ENCODE measurements around the gene ZDHHC14. TPM values are rescaled to one million over a fixed set of nuclear protein-coding genes. Genes with fewer than 3 reads are reported as not detected.
A peak's percentile ranks its signal among the peaks of the same experiment; 100 is the strongest.

ZDHHC14 gene
- total RNA-seq, 1 experiment from 2014 or later = 4.9 TPM

DNA sequence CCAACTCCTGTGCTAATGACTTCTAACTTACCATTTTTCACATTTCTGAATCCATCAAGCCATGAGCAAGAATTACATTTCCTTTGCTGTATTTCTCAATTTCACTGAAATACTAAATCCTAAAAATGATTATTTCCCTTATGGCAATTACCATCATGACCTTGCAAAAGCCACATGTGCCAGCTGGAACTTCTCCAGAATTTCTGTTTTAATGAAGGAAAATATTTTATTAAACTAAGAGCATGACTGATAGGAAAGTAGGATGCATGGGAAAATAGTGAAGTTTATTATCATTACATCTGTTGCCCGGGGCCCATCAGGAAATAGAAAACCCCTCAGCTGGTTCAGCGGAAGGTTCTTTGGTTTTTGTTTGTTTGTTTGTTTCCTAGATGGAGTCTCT, 43.2 kb upstream of the ZDHHC14 start:
- no peak overlapping the region for H2AFZ ChIP-seq (ENCODE audit: low read length)
- CTCF ChIA-PET = no interaction called here
- no peak for DNase-seq
- TF ChIP-seq EZH2phosphoT487 (IDR thresholded peaks at IDR 0.05; ENCODE audit: borderline replicate concordance, low read length) (no peak), EZH2 (IDR thresholded peaks at IDR 0.05; ENCODE audit: low read length, unreplicated experiment) (no peak), CTCF (conservative IDR thresholded peaks at IDR 0.05; ENCODE audit: low read depth, low read length) (no peak)
- no peaks in the 10 kb centered on the region for H4K20me1 ChIP-seq (ENCODE audit: low read length)
- H3K4me2 ChIP-seq (ENCODE audit: low read length) = no peak overlapping the region
- no peaks in the 10 kb centered on the region for H3K9me3 ChIP-seq (ENCODE audit: low read length)
- no peak overlapping the region for H3K27ac ChIP-seq (ENCODE audit: low read length)
- H3K9me2 ChIP-seq (replicated peaks; ENCODE audit: low read length) = no peaks in the 10 kb centered on the region
- H3K27me3 ChIP-seq (ENCODE audit: low read length) = no peaks in the 10 kb centered on the region
- H3K9ac ChIP-seq (ENCODE audit: low read length) = no peak overlapping the region
- POLR2A ChIA-PET (ENCODE audit: unreplicated experiment) = no interaction called here
- ATAC-seq = no peak
- H3F3A ChIP-seq (ENCODE audit: low read length, unreplicated experiment) = no peaks in the 10 kb centered on the region
- H3K4me1 ChIP-seq (ENCODE audit: insufficient read depth, low read length) = no peaks in the 10 kb centered on the region
- no TSS peak for BruUV-seq (replicated peaks)
- H3K36me3 ChIP-seq (ENCODE audit: low read depth, low read length) = no peaks in the 10 kb centered on the region
- H3K79me2 ChIP-seq (ENCODE audit: low read length) = no peaks in the 10 kb centered on the region
- intact Hi-C loops (cut with micrococcal nuclease) = no loop called here
- H3K4me3 ChIP-seq (ENCODE audit: low read length) = no peak overlapping the region

GRCh38 chr6:157339432-157339831, 41.6 kb upstream of the ZDHHC14 start:
- Histone ChIP-seq H3K27ac (ENCODE audit: low read length) (no peak overlapping the region), H2AFZ (ENCODE audit: low read length) (no peak overlapping the region), H3K4me1 (ENCODE audit: insufficient read depth, low read length) (no peaks in the 10 kb centered on the region), H4K20me1 (ENCODE audit: low read length) (no peaks in the 10 kb centered on the region), H3K9ac (ENCODE audit: low read length) (no peak overlapping the region), H3K36me3 (ENCODE audit: low read depth, low read length) (no peaks in the 10 kb centered on the region), H3K79me2 (ENCODE audit: low read length) (no peaks in the 10 kb centered on the region), H3F3A (ENCODE audit: low read length, unreplicated experiment) (no peaks in the 10 kb centered on the region), H3K4me2 (ENCODE audit: low read length) (no peak overlapping the region), H3K9me3 (ENCODE audit: low read length) (no peaks in the 10 kb centered on the region), H3K27me3 (ENCODE audit: low read length) (no peaks in the 10 kb centered on the region), H3K4me3 (ENCODE audit: low read length) (no peak overlapping the region), H3K9me2 (replicated peaks; ENCODE audit: low read length) (no peaks in the 10 kb centered on the region)
- POLR2A ChIA-PET (ENCODE audit: unreplicated experiment) = no interaction called here
- intact Hi-C loops (cut with micrococcal nuclease) = no loop called here
- TF ChIP-seq EZH2phosphoT487 (IDR thresholded peaks at IDR 0.05; ENCODE audit: borderline replicate concordance, low read length) = no peak
- peak; percentile 47; the same call in 1 of the 2 replicates for TF ChIP-seq CTCF (conservative IDR thresholded peaks at IDR 0.05; ENCODE audit: low read depth, low read length)
- BruUV-seq (replicated peaks) = no TSS peak
- no peak for DNase-seq
- ATAC-seq = no peak
- CTCF ChIA-PET = no interaction called here

GRCh38 chr6:157343732-157344131, 37.3 kb upstream of the ZDHHC14 start:
- Histone ChIP-seq H4K20me1 (ENCODE audit: low read length) (no peaks in the 10 kb centered on the region), H3K4me2 (ENCODE audit: low read length) (no peak overlapping the region), H2AFZ (ENCODE audit: low read length) (no peak overlapping the region), H3K9ac (ENCODE audit: low read length) (no peak overlapping the region), H3K4me3 (ENCODE audit: low read length) (no peak overlapping the region), H3K9me2 (replicated peaks; ENCODE audit: low read length) (no peaks in the 10 kb centered on the region), H3K4me1 (ENCODE audit: insufficient read depth, low read length) (no peaks in the 10 kb centered on the region), H3K27ac (ENCODE audit: low read length) (no peak overlapping the region), H3K79me2 (ENCODE audit: low read length) (no peaks in the 10 kb centered on the region), H3K36me3 (ENCODE audit: low read depth, low read length) (no peaks in the 10 kb centered on the region), H3K9me3 (ENCODE audit: low read length) (no peaks in the 10 kb centered on the region), H3K27me3 (ENCODE audit: low read length) (no peaks in the 10 kb centered on the region), H3F3A (ENCODE audit: low read length, unreplicated experiment) (no peaks in the 10 kb centered on the region)
- ChIA-PET CTCF (no interaction called here), POLR2A (ENCODE audit: unreplicated experiment) (no interaction called here)
- ATAC-seq (no peak), DNase-seq (no peak)
- BruUV-seq (replicated peaks) = no TSS peak
- intact Hi-C loops (cut with micrococcal nuclease) = no loop called here
- no peak for TF ChIP-seq EZH2 (IDR thresholded peaks at IDR 0.05; ENCODE audit: low read length, unreplicated experiment)
- TF ChIP-seq EZH2phosphoT487 (IDR thresholded peaks at IDR 0.05; ENCODE audit: borderline replicate concordance, low read length) = no peak
- no peak for TF ChIP-seq CTCF (conservative IDR thresholded peaks at IDR 0.05; ENCODE audit: low read depth, low read length)

Measured in PC-3 (cell line).